Left colon (tissue), 2 donors: Measurements from ENCODE around the gene REPS1. TPM values are rescaled to one million over a fixed set of nuclear protein-coding genes. Genes with fewer than 3 reads are reported as not detected.
"Not testable (repeated sequence)": the region's sequence is repeated elsewhere in the genome, so short reads cannot be mapped to it uniquely, and the experiment has no call there.

Experiments
- ATAC-seq: fragments of 200-7000 bp; cut with Tn5 transposase; one replicate; pipeline ENCODE4 v1.9.1; 2020; ENCODE audit warnings: mild to moderate bottlenecking, moderate library complexity
- DNase-seq, 2 donors: peaks; one replicate each; pipeline ENCODE4 v3.0.0-alpha.2; 2020
- intact Hi-C, 2 donors: fragments of 100-400 bp; cut with DNase I in 1 of 2; cut with micrococcal nuclease in 1 of 2; formaldehyde crosslinking; loops; one replicate each; pipeline versions ENCODE4 v1.11.2 to v1.14.0; 2022; cut with DNase I, micrococcal nuclease
- long read RNA-seq: library from polyadenylated mRNA; unstranded; transcript quantifications from one replicate; pipeline ENCODE4 v2.0.0, GENCODE V29; 2021
- total RNA-seq, 2 donors: library from RNA; stranded (reverse); fragmentation: NEBNext Ultra II Directional; extraction: Animal tissue kit (Norgen Biotek cat#: 25700); gene quantifications; one replicate each; pipeline ENCODE4 v1.2.1, GENCODE V29; 2021
- donor health status: DM: no; HTN: no; CAD: no.
- donor health status: DM: yes; HTN: yes; CAD: no.

Gene REPS1, protein sequence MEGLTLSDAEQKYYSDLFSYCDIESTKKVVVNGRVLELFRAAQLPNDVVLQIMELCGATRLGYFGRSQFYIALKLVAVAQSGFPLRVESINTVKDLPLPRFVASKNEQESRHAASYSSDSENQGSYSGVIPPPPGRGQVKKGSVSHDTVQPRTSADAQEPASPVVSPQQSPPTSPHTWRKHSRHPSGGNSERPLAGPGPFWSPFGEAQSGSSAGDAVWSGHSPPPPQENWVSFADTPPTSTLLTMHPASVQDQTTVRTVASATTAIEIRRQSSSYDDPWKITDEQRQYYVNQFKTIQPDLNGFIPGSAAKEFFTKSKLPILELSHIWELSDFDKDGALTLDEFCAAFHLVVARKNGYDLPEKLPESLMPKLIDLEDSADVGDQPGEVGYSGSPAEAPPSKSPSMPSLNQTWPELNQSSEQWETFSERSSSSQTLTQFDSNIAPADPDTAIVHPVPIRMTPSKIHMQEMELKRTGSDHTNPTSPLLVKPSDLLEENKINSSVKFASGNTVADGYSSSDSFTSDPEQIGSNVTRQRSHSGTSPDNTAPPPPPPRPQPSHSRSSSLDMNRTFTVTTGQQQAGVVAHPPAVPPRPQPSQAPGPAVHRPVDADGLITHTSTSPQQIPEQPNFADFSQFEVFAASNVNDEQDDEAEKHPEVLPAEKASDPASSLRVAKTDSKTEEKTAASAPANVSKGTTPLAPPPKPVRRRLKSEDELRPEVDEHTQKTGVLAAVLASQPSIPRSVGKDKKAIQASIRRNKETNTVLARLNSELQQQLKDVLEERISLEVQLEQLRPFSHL
- total RNA-seq = 10 to 100 TPM; 30.2 to 33.2 TPM
- long read RNA-seq, full-length matches to known transcripts = 18 of 51 reads
- long read RNA-seq, partial matches to known transcripts = 26 of 51 reads
- long read RNA-seq, other reads (novel, unspliced or antisense) = 7 of 51 reads

GRCh38 chr6:138987643-138988468 is at the start of gene REPS1:
REPS1 (minus strand) TSS chr6:138988253; CDS start chr6:138987682, 571 bp downstream.
- DNase-seq = peak; percentile 89 to 92
- peak; percentile 94 for ATAC-seq
- intact Hi-C loops = loop anchor here (5.0 to 10.0 kb wide), 2 partner anchors 171 to 173 kb away; no protein-coding TSS in a partner anchor

- ATAC-seq (no peak), DNase-seq (no peak)
- intact Hi-C loops = no loop called here
Measured at GRCh38 chr6:139037490-139037889, 49.4 kb upstream of the REPS1 start.

- intact Hi-C loops = no loop called here
- ATAC-seq = no peak
- peak in 1 of 2 donors; percentile 18 for DNase-seq
Measured at GRCh38 chr6:139030228-139030963, 42.3 kb upstream of the REPS1 start.

DNA sequence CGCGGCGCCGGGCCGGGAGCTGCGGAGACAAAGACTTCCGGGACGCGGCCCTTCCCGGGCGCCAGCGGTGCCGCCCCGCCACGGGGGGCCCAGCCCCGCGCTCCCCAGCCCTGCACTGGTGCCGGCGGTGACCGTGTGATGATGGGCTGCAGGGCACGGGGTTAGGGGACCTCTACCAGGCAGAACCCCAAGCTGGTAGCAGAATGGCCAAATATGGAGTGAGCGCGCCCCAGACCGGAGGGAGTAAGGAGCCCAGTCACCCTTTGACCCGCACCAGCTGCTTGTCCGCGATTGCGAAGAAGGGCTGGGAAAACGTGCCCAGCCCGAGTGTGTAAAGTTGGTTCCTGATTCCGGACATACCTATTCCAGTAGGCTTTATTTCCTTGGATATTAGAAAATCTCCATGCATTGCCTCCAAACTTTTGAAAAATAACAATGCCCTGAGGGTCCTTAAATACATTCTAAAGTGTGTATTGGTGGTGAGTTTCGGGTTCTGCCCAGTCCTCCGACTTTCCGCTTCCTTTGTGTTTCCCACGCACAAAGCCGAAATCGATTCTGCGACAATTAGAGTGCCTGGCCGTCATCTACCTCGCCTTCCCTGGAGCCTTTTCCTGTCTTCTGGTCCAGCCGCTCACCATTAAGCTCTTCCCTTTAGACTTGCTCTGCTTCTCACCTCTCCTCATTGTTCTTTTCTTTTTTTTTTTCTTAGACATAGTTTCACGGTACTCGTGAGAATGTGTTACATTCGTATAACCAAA is 41.6 kb upstream of the REPS1 start:
- intact Hi-C loops = no loop called here
- ATAC-seq = peak; percentile 66

GRCh38 chr6:139028658-139029469 is 40.8 kb upstream of the REPS1 start, which contains the start of gene ABRACL:
ABRACL (plus strand) TSS chr6:139028745; CDS start chr6:139034161, 5,416 bp downstream.
- peak; percentile 80 to 85 for DNase-seq
- intact Hi-C loops = no loop called here
- peak; percentile 84 for ATAC-seq

More for the DNA sequence above, 41.6 kb upstream of the REPS1 start:
- DNase-seq = peak; percentile 81 to 83

DNA sequence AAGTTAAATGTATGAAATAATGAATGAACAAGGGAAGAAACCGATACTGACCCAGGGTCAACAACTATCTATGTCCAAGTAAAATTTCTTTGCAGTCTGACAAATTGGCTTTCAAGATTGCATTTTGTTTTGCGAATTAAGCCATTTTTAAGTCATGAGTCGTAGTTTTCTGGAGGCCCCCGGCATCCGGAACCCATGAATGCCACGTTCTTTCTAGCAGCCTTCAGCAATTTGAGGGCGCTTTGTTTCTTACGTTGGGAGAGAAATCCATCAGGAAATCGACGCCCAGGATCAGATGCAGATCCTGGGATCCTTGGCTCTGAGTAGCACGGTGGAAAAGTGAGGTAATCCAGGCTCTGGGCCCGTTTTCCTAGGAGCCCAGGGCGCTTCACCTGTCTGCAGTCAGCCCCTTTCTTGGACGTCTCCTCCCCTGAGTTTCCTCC is 40.2 kb upstream of the REPS1 start:
- intact Hi-C loops = no loop called here
- no peak for ATAC-seq

DNA sequence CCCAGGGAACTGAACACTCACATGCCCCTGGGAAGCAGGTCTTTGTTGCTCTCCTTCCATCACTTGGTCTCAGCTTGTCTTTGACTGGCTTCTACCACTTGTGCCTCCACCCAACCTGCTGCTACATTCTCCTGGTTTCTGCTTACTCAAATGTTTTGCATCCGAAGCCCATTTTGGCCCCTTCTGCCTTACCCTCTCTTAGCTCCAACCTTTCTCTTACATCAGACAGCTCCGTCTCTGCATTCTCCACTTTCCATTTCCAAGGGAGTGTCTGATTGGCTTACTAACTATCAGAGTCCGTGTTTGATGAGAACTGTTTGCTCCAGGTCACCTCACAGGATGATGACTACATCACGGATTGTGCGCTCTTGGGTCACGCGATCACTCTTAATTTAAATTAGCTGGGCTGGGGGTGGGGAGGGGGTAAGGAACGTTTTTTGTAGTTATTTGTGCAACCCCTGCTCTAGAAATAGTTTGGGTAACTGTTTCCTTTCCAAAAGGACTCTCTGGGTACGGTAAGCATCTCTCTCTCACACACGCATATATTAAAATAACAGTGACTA is 39.6 kb upstream of the REPS1 start:
- DNase-seq (peak; percentile 49 to 67), ATAC-seq (peak; percentile 67)
- intact Hi-C loops = no loop called here

More for the DNA sequence above, 40.2 kb upstream of the REPS1 start:
- DNase-seq = no peak

GRCh38 chr6:139025416-139025815 is 37.4 kb upstream of the REPS1 start:
- ATAC-seq, DNase-seq, intact Hi-C loops: not testable (repeated sequence)

DNA sequence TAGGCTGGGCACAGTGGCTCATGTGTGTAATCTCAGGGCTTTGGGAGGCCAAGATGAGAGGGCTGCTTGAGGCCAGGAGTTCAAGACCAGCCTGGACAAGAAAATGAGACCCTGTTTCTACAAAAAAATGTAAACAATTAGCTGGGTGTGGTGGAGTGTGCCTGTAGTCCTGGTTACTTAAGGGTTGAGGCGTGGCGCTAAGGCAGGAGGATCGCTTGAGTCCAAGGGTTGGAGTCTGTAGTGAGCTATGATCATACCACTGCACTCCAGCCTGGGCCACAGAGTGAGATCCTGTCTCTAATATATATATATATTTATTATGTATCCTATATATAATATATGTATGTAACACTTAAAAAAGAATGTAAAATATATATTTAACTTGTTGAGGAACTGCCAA is 32.6 kb upstream of the REPS1 start:
- DNase-seq (peak; percentile 57 to 61), ATAC-seq (peak; percentile 99)
- intact Hi-C loops = no loop called here

- intact Hi-C loops = no loop called here
- no peak for ATAC-seq
- DNase-seq = no peak
Measured at GRCh38 chr6:139019722-139020121, 31.7 kb upstream of the REPS1 start.

- peak; percentile 33 for ATAC-seq
- DNase-seq = no peak
- intact Hi-C loops = no loop called here
Measured at GRCh38 chr6:139017227-139017626, 29.2 kb upstream of the REPS1 start.

DNA sequence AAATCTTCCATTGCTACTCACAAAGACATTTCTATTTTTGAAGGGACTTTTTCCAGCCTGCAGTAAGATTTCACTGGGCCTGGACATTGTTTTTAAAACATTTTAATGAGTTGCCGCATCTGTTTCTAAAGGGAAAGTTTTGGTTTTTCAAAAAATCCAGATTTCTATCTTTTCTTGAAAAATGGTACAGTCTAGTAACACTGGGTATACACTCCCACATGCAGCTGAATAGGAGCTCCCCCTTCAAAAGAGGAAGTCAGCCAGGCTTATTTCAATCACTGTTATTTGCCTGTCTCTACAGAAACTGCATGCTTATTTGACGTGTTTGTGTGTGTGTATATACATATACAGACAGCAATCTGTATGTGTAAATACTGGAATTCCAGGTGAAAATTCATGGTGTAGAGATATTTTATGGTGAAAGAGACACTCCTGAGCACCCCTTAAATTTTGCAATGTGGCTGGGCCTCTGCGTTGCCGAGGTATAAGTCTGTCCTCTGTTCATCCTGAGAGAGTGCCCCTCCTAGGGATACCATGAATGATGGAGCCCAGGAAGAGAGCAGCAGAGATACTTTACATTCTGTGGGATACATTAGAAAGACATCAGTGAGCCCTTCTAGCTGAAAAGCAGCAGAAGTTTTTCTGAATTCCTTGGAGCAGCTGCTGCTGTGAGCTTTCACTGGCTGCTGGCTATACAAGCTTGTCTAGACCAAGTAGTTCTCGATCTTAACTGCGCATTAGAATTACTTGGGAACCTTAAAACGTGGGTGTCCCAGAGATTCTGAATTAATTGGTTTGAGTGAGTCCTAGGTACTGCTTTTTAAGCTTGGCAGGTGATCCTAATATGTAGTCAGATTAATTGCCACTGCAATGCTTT is 28.5 kb upstream of the REPS1 start:
- no peak for DNase-seq
- intact Hi-C loops = no loop called here
- ATAC-seq = no peak

DNA sequence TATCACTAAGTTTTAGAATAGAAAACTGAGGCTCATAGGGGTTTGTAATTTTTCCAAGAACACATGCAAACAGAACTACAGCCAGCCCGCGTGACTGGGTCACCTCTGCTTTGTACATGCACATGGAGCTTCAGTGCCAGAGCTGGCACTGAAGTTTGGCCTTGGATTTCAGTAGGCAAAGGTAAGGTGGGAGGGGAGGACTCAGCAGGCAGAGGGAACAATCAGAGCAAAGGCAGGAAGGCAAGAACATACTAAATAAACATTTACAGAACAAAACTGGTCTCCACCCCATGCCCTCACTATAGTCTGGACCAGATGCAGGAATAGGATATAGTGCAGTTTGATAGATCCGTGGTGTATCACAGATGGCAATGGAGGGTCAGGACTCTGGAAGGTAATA is 26.9 kb upstream of the REPS1 start:
- peak; percentile 95 for ATAC-seq

GRCh38 chr6:139013185-139013800 is 25.2 kb upstream of the REPS1 start:
- intact Hi-C loops = no loop called here
- DNase-seq (no peak), ATAC-seq (no peak)

More for the DNA sequence above, 26.9 kb upstream of the REPS1 start:
- peak in 1 of 2 donors; percentile 21 for DNase-seq
- intact Hi-C loops = no loop called here

- intact Hi-C loops = no loop called here
- no peak for DNase-seq
Measured at GRCh38 chr6:139011980-139012379, 23.9 kb upstream of the REPS1 start.

More at GRCh38 chr6:139011980-139012379, 23.9 kb upstream of the REPS1 start:
- no peak for ATAC-seq
